GM18502 (cell line): ENCODE data around the gene GABRR2.

ENCODE experiments used
- ATAC-seq: cut with Tn5 transposase; IDR thresholded peaks from one replicate; pipeline ENCODE4 v1.9.1; 2021; ENCODE audit warnings: mild to moderate bottlenecking; ENCODE audit not compliant: unreplicated experiment, poor library complexity

GABRR2 gene

GRCh38 chr6:89217299-89217910 lies 97.7 kb downstream of the GABRR2 start, which contains the start of gene GABRR1:
TSS of gene GABRR1 (minus strand) at chr6:89217358. CDS start at chr6:89217322, 36 bp downstream.
- ATAC-seq = no peak

GRCh38 chr6:89216411-89216810 lies 98.7 kb downstream of the GABRR2 start:
- ATAC-seq = no peak

GRCh38 chr6:89215391-89215790 lies 99.7 kb downstream of the GABRR2 start:
- no peak for ATAC-seq

- ATAC-seq = no peak
Observed at GRCh38 chr6:89214197-89214596, 100.9 kb downstream of the GABRR2 start.

- ATAC-seq = no peak
Observed at GRCh38 chr6:89212472-89212871, 102.6 kb downstream of the GABRR2 start.

GRCh38 chr6:89209457-89209856 lies 105.6 kb downstream of the GABRR2 start:
- no peak for ATAC-seq

- ATAC-seq = no peak
Observed at GRCh38 chr6:89208551-89208950, 106.5 kb downstream of the GABRR2 start.
